Muscle layer of duodenum (tissue), 2 donors: ENCODE measurements around the gene NEK5.
"Not testable (repeated sequence)": the region's sequence is repeated elsewhere in the genome, so short reads cannot be mapped to it uniquely, and the experiment has no call there.

ENCODE experiments used
- H3K27ac ChIP-seq: one replicate; pipeline ENCODE4 v1.7.0; 2013; ENCODE audit warnings: mild to moderate bottlenecking, low read length
- H3K27me3 ChIP-seq: one replicate; pipeline ENCODE4 v1.7.0; 2013; ENCODE audit warnings: low read depth, mild to moderate bottlenecking, control low read depth, low read length
- H3K36me3 ChIP-seq, 2 donors: one replicate each; pipeline ENCODE4 v1.7.0; 2013; ENCODE audit warnings: low read length in 2 of 2, control low read depth in 1 of 2, mild to moderate bottlenecking in 1 of 2; ENCODE audit not compliant: insufficient read depth in 2 of 2, control insufficient read depth in 1 of 2
- H3K4me1 ChIP-seq, 2 donors: one replicate each; pipeline ENCODE4 v1.7.0; 2013; ENCODE audit warnings: low read length in 2 of 2, mild to moderate bottlenecking in 2 of 2, control low read depth in 1 of 2, moderate library complexity in 1 of 2; ENCODE audit not compliant: insufficient read depth in 2 of 2, control insufficient read depth in 1 of 2
- H3K4me3 ChIP-seq, 2 donors: one replicate each; pipeline ENCODE4 v1.7.0; 2013; ENCODE audit warnings: low read length in 2 of 2, low read depth in 1 of 2, mild to moderate bottlenecking in 1 of 2
- H3K9me3 ChIP-seq, 2 donors: one replicate each; pipeline ENCODE4 v1.7.0; 2013; ENCODE audit warnings: low read length in 2 of 2, control low read depth in 1 of 2, mild to moderate bottlenecking in 1 of 2; ENCODE audit not compliant: control insufficient read depth in 1 of 2
- donor health status: healthy.

The NEK5 gene

DNA sequence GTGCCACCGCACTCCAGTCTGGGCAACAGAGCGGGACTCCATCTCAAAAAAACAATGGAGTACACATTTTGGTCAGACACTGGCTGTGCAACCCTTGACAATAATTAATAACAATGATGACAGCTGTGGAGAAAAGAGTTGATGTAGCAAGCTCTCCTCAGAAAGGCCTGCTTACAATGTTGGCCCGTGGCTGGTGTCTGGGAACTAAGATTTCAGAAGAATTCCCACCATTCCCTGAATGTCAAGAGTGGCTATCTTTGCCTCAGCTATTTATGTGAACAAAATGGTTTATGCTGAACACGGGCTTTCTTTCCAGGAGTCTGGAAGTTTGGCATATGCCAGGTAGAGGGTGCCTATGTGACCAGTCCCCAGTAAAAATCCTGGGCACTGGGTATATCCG is 25.5 kb downstream of the NEK5 start:
- Histone ChIP-seq H3K36me3 (no peaks in the 10 kb centered on the region), H3K27ac (no peak overlapping the region), H3K27me3 (no peaks in the 10 kb centered on the region), H3K4me3 (no peak overlapping the region), H3K9me3 (no peaks in the 10 kb centered on the region), H3K4me1 (no peaks in the 10 kb centered on the region)

- H3K36me3 ChIP-seq, H3K27ac ChIP-seq, H3K4me1 ChIP-seq, H3K9me3 ChIP-seq, H3K27me3 ChIP-seq, H3K4me3 ChIP-seq: not testable (repeated sequence)
Observed at GRCh38 chr13:52102423-52102822, 26.4 kb downstream of the NEK5 start.

- no peaks in the 10 kb centered on the region for H3K36me3 ChIP-seq
- H3K9me3 ChIP-seq = no peaks in the 10 kb centered on the region
- no peaks in the 10 kb centered on the region for H3K4me1 ChIP-seq
- no peak overlapping the region for H3K27ac ChIP-seq
- H3K27me3 ChIP-seq = no peaks in the 10 kb centered on the region
- H3K4me3 ChIP-seq = no peak overlapping the region
Observed at GRCh38 chr13:52097197-52097596, 31.7 kb downstream of the NEK5 start.

DNA sequence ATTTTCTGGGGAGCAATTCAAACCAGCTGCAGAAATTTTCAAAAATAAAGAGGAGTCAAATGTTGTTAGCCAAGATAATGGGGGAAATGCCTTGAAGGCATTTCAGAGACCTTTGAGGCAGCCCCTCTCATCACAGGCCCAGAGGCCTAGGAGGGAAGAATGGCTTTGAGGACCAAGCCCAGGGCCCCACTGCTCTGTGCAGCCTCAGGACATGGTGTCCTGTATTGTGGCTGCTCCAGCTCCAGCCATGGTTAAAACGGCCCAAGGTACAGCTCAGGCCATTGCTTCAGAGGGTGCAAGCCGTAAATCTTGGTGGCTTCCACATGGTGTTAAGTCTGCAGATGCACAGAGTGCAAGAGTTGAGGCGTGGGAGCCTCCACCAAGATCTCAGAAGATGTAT is 32.1 kb downstream of the NEK5 start:
- no peaks in the 10 kb centered on the region for H3K4me1 ChIP-seq
- H3K9me3 ChIP-seq = no peaks in the 10 kb centered on the region
- no peak overlapping the region for H3K27ac ChIP-seq
- H3K27me3 ChIP-seq = no peaks in the 10 kb centered on the region
- H3K36me3 ChIP-seq = no peaks in the 10 kb centered on the region
- no peak overlapping the region for H3K4me3 ChIP-seq

- H3K4me1 ChIP-seq = no peaks in the 10 kb centered on the region
- no peaks in the 10 kb centered on the region for H3K36me3 ChIP-seq
- no peaks in the 10 kb centered on the region for H3K9me3 ChIP-seq
- H3K27ac ChIP-seq = no peak overlapping the region
- no peaks in the 10 kb centered on the region for H3K27me3 ChIP-seq
- H3K4me3 ChIP-seq = no peak overlapping the region
Observed at GRCh38 chr13:52096062-52096461, 32.8 kb downstream of the NEK5 start.

GRCh38 chr13:52092087-52092486 is 36.8 kb downstream of the NEK5 start:
- Histone ChIP-seq H3K27me3 (no peaks in the 10 kb centered on the region), H3K9me3 (no peaks in the 10 kb centered on the region), H3K4me1 (no peaks in the 10 kb centered on the region), H3K36me3 (no peaks in the 10 kb centered on the region), H3K27ac (no peak overlapping the region), H3K4me3 (no peak overlapping the region)

GRCh38 chr13:52091473-52091872 is 37.4 kb downstream of the NEK5 start:
- Histone ChIP-seq H3K27ac (no peak overlapping the region), H3K9me3 (no peaks in the 10 kb centered on the region), H3K4me3 (no peak overlapping the region), H3K36me3 (no peaks in the 10 kb centered on the region), H3K27me3 (no peaks in the 10 kb centered on the region), H3K4me1 (no peaks in the 10 kb centered on the region)

DNA sequence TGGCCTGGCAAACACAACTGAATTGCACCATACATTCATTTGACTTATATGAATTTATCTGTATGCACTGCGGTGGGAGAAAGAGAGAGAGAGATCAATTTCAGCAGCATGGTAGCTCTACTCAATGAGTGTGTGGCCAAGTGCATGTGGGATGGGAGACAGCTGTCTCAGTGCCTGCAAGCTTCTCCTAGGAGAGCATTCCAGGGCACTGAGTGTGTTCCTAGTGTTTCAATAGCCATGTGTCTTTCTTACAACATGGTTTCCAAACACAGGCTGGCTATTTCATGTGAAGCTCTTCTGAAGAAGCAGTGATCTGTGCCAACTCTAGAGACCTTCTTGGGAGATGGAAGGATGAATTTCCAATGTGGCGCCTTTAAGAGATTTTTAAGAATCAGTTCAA is 43.5 kb downstream of the NEK5 start:
- H3K27ac ChIP-seq = no peak overlapping the region
- H3K36me3 ChIP-seq = no peaks in the 10 kb centered on the region
- no peaks in the 10 kb centered on the region for H3K4me1 ChIP-seq
- H3K9me3 ChIP-seq = no peaks in the 10 kb centered on the region
- H3K4me3 ChIP-seq = no peak overlapping the region
- no peaks in the 10 kb centered on the region for H3K27me3 ChIP-seq

DNA sequence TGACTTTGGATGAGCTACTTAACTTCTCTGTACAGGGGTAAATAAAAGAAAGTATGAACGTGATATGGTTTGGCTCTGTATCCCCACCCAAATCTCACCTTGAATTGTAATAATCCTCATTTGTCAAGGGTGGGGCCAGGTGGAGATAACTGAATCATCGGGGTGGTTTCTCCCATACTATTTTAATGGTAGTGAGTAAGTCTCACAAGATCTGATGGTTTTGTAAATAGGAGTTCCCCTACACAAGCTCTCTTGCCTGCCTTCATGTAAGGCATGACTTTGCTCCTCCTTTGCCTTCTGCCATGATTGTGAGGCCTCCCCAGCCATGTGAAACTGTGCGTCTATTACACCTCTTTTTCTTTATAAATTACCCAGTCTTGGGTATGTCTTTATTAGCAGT is 43.9 kb downstream of the NEK5 start:
- not testable (repeated sequence) for H3K4me1 ChIP-seq, H3K27ac ChIP-seq, H3K4me3 ChIP-seq, H3K36me3 ChIP-seq, H3K9me3 ChIP-seq, H3K27me3 ChIP-seq

DNA sequence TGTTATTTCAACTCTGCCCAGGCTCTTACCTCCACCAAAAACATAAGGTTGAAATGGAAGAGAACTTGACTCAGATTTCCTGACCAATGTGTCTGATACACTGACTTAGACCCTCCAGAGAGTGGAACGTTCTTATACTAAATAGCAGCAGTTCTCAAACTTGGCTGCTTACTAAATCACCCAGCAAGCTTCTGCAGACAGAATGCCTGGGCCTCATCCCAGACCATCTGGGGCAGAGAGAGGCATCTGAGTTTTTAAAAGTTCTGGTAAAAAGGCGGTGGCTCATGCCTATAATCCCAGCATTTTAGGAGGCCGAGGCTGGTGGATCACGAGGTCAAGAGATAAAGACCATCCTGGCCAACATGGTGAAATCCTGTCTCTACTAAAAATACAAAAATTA is 46.3 kb downstream of the NEK5 start:
- no peaks in the 10 kb centered on the region for H3K9me3 ChIP-seq
- no peaks in the 10 kb centered on the region for H3K36me3 ChIP-seq
- H3K27ac ChIP-seq = no peak overlapping the region
- H3K27me3 ChIP-seq = no peaks in the 10 kb centered on the region
- H3K4me1 ChIP-seq = no peaks in the 10 kb centered on the region
- H3K4me3 ChIP-seq = no peak overlapping the region

GRCh38 chr13:52079891-52080290 is 49.0 kb downstream of the NEK5 start:
- H3K27me3 ChIP-seq, H3K4me1 ChIP-seq, H3K9me3 ChIP-seq, H3K36me3 ChIP-seq, H3K4me3 ChIP-seq, H3K27ac ChIP-seq: not testable (repeated sequence)

DNA sequence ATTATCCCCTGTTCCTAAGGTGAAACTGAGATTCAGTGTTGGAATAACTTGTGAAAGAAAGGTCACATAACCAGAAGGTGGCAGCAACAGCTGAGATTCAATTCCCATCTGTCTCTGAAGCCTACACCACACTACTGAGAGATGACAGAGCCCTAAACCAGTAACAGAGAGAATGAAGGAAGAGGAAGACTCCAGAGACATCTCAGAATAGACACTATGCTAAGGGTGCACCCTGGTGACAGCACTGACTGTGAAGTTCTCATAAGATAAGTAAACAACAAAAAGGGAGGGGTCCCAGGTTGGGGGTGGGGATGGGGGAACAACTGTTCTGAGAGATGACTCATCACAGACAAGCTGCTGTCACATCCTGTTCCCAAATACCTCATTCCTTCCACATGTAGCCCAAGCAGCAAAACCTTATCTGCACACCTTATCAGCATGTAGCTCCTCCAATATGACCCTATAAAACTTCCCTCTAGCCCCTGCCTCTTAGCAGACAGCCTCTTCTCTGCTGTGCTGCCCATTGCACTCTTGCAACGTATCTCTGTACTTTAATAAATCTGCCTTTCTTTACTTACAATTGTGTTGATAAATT is 57.8 kb downstream of the NEK5 start:
- no peak overlapping the region for H3K4me3 ChIP-seq
- H3K9me3 ChIP-seq = peaks cover 7 to 21% of the 10 kb centered on the region in 2 donors
- no peaks in the 10 kb centered on the region for H3K4me1 ChIP-seq
- H3K27me3 ChIP-seq = no peaks in the 10 kb centered on the region
- no peaks in the 10 kb centered on the region for H3K36me3 ChIP-seq
- no peak overlapping the region for H3K27ac ChIP-seq
